Measurements from ENCODE around the gene AFF3.
"Not testable (repeated sequence)": the region's sequence is repeated elsewhere in the genome, so short reads cannot be mapped to it uniquely, and the experiment has no call there.

Gene AFF3

DNA sequence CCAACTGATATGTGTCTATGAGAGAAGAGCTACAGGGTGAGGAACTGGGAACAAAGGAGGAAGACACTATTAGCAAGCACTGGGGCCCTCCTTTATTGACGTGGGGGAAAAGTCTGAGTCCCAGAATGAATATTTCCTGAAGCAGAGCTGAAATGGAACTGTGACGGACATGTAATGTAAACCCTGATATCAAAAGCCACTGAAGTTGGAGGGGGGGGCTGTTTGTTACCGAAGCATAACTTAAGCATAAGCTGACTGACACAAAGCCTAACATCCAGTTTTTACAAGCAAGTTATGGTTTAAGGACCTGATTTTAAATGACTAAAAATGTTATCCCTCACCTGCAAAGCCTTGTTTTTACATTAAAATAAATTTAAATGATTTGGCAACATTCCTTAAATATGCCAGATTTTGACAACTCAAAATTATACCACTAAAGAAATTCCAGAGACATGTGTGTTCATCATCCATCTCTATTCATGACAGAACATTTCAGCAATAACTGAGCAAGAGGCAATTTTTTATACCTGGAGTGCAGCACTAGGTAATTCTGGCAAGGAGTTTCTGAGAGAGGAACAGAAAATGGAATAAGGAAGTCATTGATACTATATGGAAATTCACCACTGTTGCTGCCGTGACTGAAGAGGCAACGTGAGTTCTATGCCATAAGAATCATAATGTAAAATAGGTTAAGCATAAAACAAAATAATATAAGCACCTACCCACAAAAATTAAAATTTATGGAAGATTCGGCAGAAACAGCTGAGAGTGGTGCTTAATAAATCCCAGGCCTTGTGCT, 186.0 kb downstream of the AFF3 start:
- no peak for DNase-seq (ENCODE audit: extremely low spot score)
- no peak for TF ChIP-seq SUZ12 (IDR thresholded peaks at IDR 0.05)
- TF ChIP-seq L3MBTL2 (conservative IDR thresholded peaks at IDR 0.05): no peak
- no peak for TF ChIP-seq HDGF (IDR thresholded peaks at IDR 0.05; ENCODE audit: borderline replicate concordance)
- ChIA-PET CTCF (no interaction called here), POLR2A (no interaction called here)

DNA sequence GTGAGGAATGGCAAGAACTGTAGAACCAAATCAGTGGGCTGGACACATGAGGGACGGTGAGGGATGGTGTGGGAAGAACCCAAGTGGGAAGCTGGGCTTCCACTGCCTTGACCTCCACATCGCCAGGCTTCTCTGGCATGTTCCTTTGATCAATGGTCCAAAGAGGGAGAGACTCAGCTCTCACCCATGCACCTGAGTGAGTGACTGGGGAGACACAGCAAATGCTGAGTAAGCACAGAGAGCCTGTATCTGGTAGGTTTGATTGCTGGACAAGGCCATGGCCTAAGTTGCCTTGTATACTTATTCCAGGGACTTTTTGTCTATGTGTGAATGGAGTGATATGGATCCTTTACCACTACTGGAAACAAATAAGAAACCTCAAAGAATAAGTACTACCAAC, 188.6 kb downstream of the AFF3 start:
- no peak for DNase-seq (ENCODE audit: extremely low spot score)
- CTCF ChIA-PET: interaction anchor here (0.7 kb wide), 1 partner anchor 55 kb away, joined by 3 read pairs; no protein-coding TSS in a partner anchor
- POLR2A ChIA-PET: no interaction called here
- TF ChIP-seq ZNF384 (IDR thresholded peaks at IDR 0.05) (no peak), FOXK2 (IDR thresholded peaks at IDR 0.05) (no peak), FOXM1 (IDR thresholded peaks at IDR 0.05; ENCODE audit: borderline replicate concordance) (no peak), CTBP1 (IDR thresholded peaks at IDR 0.05; ENCODE audit: borderline replicate concordance) (no peak)
- TF ChIP-seq, protein P1, sequence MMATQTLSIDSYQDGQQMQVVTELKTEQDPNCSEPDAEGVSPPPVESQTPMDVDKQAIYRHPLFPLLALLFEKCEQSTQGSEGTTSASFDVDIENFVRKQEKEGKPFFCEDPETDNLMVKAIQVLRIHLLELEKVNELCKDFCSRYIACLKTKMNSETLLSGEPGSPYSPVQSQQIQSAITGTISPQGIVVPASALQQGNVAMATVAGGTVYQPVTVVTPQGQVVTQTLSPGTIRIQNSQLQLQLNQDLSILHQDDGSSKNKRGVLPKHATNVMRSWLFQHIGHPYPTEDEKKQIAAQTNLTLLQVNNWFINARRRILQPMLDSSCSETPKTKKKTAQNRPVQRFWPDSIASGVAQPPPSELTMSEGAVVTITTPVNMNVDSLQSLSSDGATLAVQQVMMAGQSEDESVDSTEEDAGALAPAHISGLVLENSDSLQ (IDR thresholded peaks at IDR 0.05): no peak

DNA sequence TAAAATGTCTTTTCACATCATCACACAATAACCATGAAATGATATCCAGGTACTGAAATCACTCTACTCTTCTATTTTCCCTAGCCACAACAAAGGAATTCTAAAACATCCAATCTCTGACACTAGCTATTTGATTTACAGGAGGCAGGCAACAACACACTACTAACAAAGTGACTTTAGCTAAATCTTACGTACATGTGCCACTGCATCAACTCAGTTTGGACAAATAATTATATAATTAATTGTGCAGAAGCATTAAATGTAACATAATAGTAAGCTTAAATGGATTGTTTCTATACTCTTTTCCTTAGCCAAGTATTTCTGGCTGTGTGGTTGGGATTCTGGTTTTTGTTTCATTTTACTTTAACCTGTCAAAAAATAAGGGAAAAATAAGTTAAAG, 192.4 kb downstream of the AFF3 start:
- TF ChIP-seq ELF4 (IDR thresholded peaks at IDR 0.05) (no peak), ARNT (IDR thresholded peaks at IDR 0.05) (no peak), SP1 (IDR thresholded peaks at IDR 0.05) (no peak), L3MBTL2 (conservative IDR thresholded peaks at IDR 0.05) (no peak), BHLHE40 (IDR thresholded peaks at IDR 0.05; ENCODE audit: borderline replicate concordance) (no peak), FOXM1 (IDR thresholded peaks at IDR 0.05; ENCODE audit: borderline replicate concordance) (no peak), LEF1 (IDR thresholded peaks at IDR 0.05; ENCODE audit: borderline replicate concordance) (no peak), SUZ12 (IDR thresholded peaks at IDR 0.05) (no peak), HDGF (IDR thresholded peaks at IDR 0.05; ENCODE audit: borderline replicate concordance) (no peak), FOXK2 (IDR thresholded peaks at IDR 0.05) (no peak), CTBP1 (IDR thresholded peaks at IDR 0.05; ENCODE audit: borderline replicate concordance) (no peak), FOXA1 (IDR thresholded peaks at IDR 0.05) (no peak), ZNF384 (IDR thresholded peaks at IDR 0.05) (no peak)
- ChIA-PET CTCF (no interaction called here), POLR2A (no interaction called here)
- no peak for DNase-seq (ENCODE audit: extremely low spot score)

DNA sequence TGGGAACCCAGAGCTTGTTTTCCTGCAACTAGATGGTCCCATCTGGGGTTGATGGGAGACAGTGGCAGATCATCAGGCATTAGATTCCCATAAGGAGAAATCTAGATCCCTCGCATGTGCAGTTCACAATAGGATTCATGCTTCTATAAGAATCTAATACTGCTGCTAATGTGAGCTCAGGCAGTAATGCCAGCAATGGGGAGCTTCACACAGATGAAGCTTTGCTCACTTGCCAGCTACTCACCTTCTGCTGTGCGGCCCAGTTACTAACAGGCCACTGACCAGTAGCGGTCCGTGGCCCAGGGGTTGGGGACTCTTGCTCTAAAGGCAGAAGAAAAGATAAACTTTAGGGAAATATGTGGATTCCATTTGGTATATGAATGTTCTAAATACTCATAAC, 192.9 kb downstream of the AFF3 start:
- POLR2A ChIA-PET: no interaction called here
- no peak for DNase-seq (ENCODE audit: extremely low spot score)
- no peak for TF ChIP-seq L3MBTL2 (conservative IDR thresholded peaks at IDR 0.05)
- no peak for TF ChIP-seq ELF4 (IDR thresholded peaks at IDR 0.05)
- TF ChIP-seq HDGF (IDR thresholded peaks at IDR 0.05; ENCODE audit: borderline replicate concordance): no peak
- no peak for TF ChIP-seq ARNT (IDR thresholded peaks at IDR 0.05)
- no peak for TF ChIP-seq TARDBP (IDR thresholded peaks at IDR 0.05)
- no peak for TF ChIP-seq FOXA1 (IDR thresholded peaks at IDR 0.05)
- no peak for TF ChIP-seq SUZ12 (IDR thresholded peaks at IDR 0.05)
- no peak for TF ChIP-seq NFRKB (IDR thresholded peaks at IDR 0.05)
- TF ChIP-seq FOXM1 (IDR thresholded peaks at IDR 0.05; ENCODE audit: borderline replicate concordance): no peak
- no peak for TF ChIP-seq FOXK2 (IDR thresholded peaks at IDR 0.05)
- no peak for TF ChIP-seq CTBP1 (IDR thresholded peaks at IDR 0.05; ENCODE audit: borderline replicate concordance)
- no peak for TF ChIP-seq SP1 (IDR thresholded peaks at IDR 0.05)
- TF ChIP-seq ZNF384 (IDR thresholded peaks at IDR 0.05): no peak
- no peak for TF ChIP-seq LEF1 (IDR thresholded peaks at IDR 0.05; ENCODE audit: borderline replicate concordance)
- TF ChIP-seq, protein P1 (IDR thresholded peaks at IDR 0.05): no peak
- no peak for TF ChIP-seq BHLHE40 (IDR thresholded peaks at IDR 0.05; ENCODE audit: borderline replicate concordance)
- CTCF ChIA-PET: no interaction called here

DNA sequence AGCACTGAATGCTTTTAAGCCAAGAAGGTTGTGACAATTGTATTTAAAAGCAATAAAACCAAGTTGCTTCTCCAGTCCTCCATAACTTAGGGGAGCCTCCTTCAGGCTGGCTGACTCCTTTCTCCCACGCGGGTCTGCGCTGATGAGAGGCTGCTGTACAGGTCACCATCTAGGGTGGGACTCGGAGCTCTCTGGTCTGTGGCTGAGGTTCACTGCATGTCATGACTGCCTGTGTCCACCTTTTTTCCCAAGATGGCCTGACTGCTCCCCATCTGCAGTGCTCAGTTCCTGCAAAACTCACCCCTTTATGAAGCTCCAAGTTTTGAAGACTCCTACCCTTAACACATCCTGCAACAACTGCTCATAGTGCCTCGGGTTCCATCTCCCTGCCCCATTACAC, 194.4 kb downstream of the AFF3 start:
- no peak for DNase-seq (ENCODE audit: extremely low spot score)
- CTCF ChIA-PET: no interaction called here
- POLR2A ChIA-PET: no interaction called here
- TF ChIP-seq FOXA1 (IDR thresholded peaks at IDR 0.05): no peak

DNA sequence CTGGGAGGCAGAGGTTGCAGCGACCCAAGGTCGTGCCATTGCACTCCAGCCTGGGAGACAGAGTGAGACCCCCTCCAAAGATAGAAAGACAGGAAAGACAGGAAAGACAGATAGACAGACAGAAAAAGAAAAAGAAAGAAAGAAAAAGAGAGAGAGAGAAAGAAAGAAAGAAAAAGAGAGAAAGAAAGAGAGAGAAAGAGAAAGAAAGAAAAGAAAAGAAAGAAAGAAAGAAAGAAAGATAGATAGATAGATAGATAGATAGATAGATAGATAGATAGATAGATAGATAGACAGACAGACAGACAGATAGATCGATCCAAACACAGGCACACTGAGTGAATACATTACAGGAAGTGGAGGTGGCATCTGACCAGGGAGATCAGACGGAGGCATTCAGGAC, 195.0 kb downstream of the AFF3 start:
- CTCF ChIA-PET; DNase-seq (ENCODE audit: extremely low spot score); POLR2A ChIA-PET: not testable (repeated sequence)

DNA sequence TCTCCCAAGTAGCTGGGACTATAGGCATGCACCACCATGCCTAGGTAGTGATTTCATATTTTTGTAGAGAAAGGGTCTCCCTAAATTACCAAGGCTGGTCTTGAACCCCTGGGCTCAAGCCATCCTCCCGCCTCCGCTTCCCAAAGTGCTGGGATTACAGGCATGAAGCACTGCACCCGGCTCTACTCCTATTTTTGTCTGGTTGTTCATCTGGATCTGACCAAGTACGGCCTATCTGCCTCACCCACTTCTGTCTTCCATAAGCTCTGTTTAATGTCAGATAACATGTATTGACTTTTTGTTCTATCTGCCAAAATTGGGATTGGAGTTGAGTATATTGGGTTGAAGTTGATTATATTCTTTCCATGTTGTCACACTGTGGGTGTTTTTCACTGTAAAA, 198.4 kb downstream of the AFF3 start:
- DNase-seq (ENCODE audit: extremely low spot score): no peak
- TF ChIP-seq SP1 (IDR thresholded peaks at IDR 0.05) (no peak), LEF1 (IDR thresholded peaks at IDR 0.05; ENCODE audit: borderline replicate concordance) (no peak), CTBP1 (IDR thresholded peaks at IDR 0.05; ENCODE audit: borderline replicate concordance) (no peak), BHLHE40 (IDR thresholded peaks at IDR 0.05; ENCODE audit: borderline replicate concordance) (no peak), FOXM1 (IDR thresholded peaks at IDR 0.05; ENCODE audit: borderline replicate concordance) (no peak), FOXK2 (IDR thresholded peaks at IDR 0.05) (no peak), ZNF384 (IDR thresholded peaks at IDR 0.05) (no peak), ARNT (IDR thresholded peaks at IDR 0.05) (no peak), TARDBP (IDR thresholded peaks at IDR 0.05) (no peak), ELF4 (IDR thresholded peaks at IDR 0.05) (no peak), HDGF (IDR thresholded peaks at IDR 0.05; ENCODE audit: borderline replicate concordance) (no peak)
- TF ChIP-seq, protein P1 (IDR thresholded peaks at IDR 0.05): no peak
- ChIA-PET CTCF (no interaction called here), POLR2A (no interaction called here)

All from HEK293T (cell line).